GM18519 (cell line): ENCODE results near the gene ERCC8.
A peak's percentile ranks its signal among the peaks of the same experiment; 100 is the strongest.
"Not testable (repeated sequence)": the region's sequence is repeated elsewhere in the genome, so short reads cannot be mapped to it uniquely, and the experiment has no call there.

Experiments used
- ATAC-seq: cut with Tn5 transposase; IDR thresholded peaks from one replicate; pipeline ENCODE4 v1.9.1; 2021; ENCODE audit warnings: mild to moderate bottlenecking, moderate library complexity; ENCODE audit not compliant: unreplicated experiment, low FRiP score

ERCC8 gene

DNA sequence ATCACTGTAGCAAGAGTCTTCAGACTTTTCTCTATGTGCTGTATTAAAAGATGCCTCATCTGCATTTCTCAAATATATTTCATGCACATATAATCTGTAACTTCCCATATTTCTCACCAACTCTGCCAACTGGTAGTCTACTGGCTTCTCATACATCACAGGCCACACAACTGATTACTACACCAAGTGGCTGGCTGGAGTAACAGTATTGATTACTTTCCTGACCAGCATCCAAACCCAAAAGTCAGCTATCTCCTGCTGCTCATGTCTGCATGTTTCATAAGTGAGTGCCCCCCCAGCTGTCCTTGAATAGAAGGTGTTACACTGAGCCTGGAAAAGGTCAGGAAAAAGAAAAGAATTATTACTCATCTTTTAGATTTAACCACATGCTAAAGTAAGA, 17.4 kb downstream of the ERCC8 start:
- ATAC-seq: no peak

DNA sequence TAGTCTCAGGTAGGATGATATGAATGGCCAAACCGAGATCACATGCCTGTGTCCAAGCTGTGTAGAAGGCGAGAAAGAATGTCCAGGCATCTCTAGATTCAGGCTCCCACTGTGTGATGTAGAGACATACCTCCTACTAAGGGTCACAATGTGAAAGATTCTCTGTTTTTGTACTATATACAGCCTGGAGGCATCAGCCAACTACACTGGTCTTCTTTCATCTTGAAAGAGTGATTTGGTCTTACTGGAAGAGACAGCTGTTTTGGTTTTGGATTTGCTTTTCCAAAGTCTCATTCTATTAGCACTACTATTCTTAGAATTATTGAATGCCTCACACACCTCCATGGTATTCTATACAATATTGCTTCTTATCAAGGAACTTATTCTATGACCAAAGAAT, 26.4 kb downstream of the ERCC8 start:
- no peak for ATAC-seq

DNA sequence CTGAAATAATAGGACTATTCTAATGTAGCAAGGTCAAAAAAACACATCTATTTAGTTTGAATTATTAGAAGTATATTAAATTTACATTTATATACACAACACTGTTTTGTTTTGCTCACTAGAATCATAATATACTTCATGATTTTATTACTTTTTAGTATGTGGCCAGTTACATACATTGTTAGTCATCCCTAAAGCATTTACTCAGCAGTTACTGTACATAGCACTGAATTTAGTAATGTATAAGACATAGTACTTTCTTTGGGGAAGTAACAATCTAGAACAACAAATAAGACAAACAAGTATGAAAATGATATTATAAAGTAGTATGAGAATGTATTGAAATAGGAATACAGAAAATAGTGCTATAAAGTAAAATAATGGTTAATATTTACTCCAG, 28.2 kb downstream of the ERCC8 start:
- ATAC-seq: no peak

DNA sequence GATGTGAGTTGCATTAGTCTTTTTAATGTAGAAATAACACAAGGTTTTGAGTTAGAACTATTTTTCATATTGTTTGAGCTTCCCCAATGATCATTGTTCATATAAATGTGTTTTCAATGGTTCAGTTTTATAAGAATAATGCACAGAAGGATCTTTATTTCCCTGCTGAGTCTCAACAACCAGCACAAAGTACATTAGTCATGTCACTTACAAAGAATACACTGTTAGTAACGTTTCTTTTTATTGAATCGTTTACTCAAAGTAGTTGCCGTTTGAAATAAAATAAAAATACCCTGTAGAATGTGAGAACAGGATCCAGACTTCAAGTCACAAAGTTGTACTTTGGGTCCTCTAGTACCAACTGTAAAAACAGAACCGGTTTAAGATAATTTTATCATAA, 41.5 kb downstream of the ERCC8 start:
- no peak for ATAC-seq

DNA sequence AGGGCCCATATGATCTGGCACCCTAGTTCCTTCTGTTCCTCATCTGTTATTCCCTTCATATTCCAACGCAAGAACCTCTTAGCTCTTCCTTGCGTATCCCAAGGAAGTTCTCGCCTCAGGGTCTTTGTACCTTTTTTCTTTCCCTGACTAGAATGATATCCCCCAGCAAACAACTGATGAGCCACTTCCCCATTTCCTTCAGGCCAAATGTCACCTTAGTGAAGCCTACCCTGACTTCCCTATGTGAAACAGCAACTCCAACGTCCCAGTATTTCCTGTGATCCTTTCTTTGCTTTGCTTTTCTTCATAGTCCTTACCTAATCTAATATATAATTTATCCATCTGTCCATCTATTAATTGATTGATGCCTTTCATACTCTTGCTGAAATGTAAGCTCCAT, 47.9 kb downstream of the ERCC8 start:
- ATAC-seq: no peak

DNA sequence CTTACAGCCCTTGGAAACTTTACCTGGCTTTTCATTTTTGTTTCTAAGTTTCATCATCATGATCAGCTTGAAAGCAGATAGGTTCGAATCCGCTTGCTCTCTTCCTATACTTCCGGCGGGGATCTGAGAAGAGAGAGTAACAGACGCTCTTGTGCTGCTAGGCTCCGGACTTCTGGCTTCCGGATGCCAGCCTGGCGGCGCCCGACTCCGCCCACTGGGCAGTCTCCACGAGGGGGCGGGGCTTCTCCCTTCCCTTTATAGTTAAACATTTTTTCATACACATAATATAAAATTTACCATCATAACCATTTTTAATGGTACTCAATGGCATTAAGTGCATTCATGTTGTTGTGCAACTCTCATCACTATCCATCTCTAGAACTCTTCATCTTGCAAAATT, 51.3 kb downstream of the ERCC8 start:
- no peak for ATAC-seq

DNA sequence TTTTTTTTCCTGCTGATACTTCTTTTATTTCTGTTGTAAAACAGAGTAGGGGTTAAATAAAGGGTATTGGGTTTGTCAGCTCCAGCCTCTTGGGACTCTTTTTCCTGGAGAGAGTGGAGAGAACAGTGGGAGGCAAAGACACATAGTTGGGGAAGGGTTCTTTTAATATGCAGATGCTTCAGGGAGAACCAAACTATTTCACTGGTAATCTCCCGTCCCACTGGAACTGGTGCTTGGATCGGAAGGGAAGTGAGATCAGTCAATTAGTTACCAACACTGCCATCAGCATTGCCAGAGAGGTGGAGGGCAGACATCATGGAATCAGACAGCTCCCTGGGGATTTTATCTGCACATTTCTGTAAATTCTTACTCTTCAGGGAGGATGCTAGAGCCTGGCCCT, 53.2 kb downstream of the ERCC8 start:
- ATAC-seq: no peak

DNA sequence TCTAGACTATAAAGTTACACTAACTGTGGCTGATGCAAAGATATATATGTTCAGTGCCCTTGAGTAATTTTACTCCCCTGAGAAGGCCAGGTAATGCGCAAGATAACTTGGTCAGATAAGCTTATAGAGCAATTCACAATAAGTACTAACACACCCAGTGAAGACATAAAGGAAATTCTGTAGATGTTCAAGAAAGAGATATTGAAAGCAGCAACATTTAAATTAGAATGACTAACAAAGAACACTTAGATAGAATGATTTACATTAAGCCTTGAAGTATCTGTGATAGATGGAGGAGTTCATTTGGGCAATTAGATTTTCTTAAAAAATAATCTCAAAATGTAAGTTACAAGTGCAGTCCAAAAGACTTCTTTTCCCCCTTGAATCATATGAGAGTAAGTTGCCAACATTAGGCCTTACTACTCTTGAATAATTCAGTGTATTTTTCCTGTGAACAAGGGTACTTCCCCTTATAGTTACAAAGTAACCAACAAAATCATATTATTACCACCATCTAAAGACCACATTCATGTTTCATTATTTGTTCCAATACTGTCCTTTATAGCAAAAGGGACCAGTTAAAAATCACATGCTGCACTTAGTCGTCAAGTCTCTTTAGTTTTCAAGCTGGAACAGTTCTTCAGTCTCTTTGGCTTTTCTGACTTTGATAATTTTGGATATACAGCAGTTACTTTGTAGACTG, 56.4 kb downstream of the ERCC8 start:
- ATAC-seq: no peak

DNA sequence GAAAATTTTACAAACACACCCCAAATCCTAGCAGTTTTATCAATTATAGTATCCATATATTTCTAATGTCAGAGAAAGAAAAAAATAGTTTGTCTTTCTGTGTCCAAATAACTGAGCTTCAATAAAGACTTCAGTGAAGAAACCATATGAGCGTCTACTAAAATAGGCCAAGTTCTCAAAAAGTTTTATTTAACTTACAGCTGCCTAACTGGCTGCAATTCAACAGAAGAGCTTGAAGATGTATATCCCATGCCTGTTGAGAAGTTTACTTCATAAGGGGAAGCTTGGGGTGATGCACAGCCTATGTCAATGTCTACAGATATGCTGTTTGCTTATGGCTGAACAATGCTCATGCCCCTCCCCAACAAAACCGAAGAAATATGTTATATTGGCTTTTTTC, 57.1 kb downstream of the ERCC8 start:
- no peak for ATAC-seq

DNA sequence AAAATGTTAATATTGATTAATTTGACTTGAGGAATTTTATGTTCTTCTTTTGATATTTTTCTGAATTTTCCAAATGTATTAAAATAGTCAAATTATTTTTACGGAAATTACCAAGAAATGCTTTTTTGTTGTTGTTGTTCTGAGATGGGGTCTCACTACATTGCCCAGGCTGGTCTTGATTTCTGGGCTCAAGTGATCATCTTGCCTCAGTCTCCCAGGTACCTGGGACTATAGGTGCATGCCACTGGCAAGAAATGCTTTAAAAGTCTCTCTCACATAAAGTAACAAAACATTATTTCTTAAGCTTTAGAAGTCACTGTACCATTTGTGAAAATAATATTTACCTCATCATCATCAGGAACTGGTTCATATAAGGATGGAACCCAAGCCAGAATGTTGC, 57.8 kb downstream of the ERCC8 start:
- ATAC-seq: no peak

DNA sequence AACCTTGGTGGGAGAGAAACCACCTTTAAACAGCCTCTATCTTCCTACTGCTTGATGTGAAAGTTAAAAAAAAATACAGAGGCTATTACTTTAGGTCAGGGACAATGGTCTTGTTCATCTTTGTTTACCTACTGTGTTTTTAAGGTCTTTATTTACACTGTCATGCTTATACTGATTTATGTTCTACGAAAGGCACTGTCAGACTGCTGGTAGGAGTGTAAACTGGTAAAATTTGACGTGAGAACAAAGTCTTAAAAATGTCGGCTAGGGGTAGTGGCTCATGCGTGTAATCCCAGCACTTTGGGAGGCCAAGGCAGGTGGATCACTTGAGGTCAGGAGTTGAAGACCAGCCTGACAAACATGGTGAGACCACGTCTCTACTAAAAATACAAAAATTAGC, 58.7 kb downstream of the ERCC8 start:
- no peak for ATAC-seq

DNA sequence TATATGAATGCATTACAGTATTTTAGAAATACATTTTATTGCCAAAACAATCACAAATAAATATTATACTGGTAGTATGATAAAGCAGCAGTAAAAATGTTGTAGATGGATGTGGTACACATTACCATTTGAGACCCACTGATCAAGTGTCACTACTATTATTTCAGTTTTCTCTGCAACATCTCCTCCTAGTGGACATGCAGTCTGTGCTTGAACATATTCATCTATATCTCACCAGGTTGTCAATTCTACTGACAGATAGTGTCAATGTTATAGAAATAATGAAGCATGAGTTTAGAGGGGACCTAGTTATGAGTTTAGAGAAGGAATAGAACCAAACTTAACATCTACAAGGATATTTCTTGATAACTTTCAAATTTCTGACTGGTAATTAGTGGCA, 61.6 kb downstream of the ERCC8 start:
- ATAC-seq: no peak

DNA sequence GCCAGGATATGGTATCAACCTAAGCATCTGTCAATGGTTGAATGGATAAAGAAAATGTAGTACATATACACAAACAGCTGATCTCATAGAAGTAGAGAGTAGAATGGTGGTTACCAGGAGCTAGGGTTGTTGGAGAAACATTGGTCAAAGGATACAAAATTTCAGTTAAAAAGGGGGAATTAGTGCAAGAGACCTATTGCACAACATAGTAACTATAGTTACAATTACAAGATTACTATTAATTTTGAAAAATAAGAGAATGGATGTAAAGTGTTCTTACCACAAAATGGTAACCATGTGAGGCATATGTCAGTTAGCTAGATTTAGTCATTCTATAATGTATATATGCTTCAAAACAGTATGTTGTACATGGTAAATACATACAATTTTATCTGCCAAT, 72.0 kb downstream of the ERCC8 start:
- ATAC-seq: no peak

DNA sequence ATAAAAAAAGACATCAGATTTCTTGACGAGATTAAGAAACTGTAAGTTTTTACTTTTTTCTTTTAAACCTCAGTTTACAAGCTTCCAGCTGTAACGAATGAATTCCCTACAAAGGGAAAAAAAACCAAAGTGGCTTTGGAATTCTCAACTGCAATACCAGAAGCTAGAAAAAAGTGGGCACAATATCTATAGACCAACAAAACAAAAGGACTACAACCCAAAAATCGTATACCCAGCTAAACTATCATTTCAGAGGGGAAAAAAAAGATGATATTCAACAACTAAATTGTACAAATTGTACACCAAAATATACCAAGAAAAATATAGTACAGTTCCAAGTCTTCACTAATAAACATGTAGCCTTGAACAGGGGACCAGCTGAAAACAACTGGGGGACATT, 74.0 kb downstream of the ERCC8 start:
- no peak for ATAC-seq

DNA sequence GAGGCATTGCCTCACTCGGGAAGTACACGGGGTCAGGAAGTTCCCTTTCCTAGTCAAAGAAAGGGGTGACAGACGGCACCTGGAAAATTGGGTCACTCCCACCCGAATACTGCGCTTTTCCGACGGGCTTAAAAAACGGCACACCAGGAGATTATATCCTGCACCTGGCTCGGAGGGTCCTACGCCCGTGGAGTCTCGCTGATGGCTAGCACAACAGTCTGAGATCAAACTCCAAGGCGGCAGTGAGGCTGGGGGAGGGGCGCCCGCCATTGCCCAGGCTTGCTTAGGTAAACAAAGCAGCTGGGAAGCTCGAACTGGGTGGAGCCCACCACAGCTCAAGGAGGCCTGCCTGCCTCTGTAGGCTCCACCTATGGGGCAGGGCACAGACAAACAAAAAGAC, 84.3 kb downstream of the ERCC8 start:
- ATAC-seq: not testable (repeated sequence)

DNA sequence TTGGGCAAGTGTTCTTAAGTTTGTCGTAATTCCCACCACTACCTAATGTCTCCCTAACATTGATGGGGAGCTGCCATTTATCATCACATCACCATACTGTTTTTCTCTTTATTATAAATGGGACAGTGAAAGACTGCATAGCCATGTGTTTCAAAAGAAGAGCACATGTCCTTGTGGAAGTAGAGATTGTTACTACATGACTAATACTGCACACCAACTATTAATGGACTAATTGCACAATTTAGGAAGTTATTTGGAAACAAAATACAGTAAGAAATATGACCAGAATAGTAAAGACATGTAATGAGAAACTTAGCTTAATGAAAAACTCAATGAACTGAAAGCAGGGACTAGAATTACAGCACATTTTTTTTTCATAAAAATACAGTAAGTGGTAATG, 88.8 kb downstream of the ERCC8 start:
- no peak for ATAC-seq

DNA sequence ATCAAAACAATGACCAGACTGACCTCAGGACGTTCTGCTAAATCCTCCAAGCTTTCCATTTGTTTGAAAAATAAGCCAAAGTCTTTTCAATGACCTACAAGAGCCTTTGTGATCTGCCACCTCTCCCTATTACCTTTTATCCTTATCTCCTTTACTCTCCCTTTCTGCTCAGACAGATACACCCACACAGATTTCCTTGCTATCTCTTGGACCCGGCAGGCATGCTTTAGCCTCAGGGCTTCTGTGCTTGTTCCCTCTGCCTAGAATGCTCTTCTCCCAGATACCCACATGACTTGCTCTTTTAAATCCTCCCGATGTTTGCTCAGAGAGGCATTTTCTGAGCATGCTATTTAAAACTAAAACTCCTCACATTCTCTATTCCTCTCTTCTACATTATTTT, 91.9 kb downstream of the ERCC8 start:
- ATAC-seq: no peak

DNA sequence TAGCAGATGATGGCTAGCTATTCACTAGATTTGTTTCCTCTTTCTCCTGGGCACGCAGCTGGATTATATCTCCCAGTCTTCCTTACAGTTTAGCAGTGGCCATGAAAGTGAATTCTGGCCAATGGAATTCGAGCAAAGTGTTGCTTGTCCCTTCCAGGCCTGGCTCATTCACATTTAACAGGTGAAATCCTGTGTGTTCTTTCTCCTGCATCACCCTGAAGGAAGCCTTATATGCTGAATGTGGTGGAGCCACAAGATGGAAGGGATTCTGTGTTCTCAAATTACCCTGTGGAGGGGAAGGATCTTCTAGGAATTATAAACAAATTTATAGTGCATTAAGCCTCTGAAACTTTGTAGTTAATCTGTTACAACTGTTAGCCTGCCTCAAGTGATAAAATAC, 92.6 kb downstream of the ERCC8 start:
- no peak for ATAC-seq

DNA sequence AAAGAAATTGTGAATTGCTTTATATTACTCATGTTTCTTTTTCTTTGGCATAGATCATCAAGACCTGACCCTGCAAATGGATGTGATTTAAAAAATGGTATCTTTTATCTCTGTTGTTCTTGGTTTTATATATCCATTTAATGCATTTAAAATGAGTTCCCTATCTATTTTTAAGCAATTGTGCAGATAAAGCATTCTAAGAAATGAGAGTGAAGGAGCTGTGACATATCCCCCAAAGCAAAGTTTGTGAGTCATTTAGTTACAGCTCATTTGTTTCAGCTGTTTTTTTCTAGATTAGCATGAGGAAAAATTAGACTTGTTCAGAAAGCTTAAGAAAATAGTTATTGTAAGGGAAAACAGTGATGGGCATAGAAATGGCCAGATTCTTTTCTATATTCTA, 93.2 kb downstream of the ERCC8 start:
- ATAC-seq: no peak

DNA sequence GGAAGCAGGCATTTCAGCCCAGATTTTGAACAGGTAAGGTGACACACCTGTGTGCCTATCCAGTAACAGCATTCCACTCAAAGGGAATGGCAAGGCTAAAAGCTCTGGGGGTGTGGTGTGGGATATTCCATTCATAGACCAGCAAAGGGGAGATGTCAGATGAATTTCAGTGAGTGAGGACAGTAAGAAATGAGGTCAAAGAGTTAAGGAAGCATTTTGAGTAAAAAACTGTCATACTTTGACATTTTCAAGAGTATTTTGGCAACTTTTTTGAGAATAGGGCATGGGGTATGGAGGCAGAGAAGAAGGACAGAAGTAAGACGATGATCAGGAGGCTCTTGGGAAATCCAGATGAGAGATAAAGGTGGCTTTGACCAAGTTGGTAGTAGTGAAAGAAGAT, 98.6 kb downstream of the ERCC8 start:
- no peak for ATAC-seq

DNA sequence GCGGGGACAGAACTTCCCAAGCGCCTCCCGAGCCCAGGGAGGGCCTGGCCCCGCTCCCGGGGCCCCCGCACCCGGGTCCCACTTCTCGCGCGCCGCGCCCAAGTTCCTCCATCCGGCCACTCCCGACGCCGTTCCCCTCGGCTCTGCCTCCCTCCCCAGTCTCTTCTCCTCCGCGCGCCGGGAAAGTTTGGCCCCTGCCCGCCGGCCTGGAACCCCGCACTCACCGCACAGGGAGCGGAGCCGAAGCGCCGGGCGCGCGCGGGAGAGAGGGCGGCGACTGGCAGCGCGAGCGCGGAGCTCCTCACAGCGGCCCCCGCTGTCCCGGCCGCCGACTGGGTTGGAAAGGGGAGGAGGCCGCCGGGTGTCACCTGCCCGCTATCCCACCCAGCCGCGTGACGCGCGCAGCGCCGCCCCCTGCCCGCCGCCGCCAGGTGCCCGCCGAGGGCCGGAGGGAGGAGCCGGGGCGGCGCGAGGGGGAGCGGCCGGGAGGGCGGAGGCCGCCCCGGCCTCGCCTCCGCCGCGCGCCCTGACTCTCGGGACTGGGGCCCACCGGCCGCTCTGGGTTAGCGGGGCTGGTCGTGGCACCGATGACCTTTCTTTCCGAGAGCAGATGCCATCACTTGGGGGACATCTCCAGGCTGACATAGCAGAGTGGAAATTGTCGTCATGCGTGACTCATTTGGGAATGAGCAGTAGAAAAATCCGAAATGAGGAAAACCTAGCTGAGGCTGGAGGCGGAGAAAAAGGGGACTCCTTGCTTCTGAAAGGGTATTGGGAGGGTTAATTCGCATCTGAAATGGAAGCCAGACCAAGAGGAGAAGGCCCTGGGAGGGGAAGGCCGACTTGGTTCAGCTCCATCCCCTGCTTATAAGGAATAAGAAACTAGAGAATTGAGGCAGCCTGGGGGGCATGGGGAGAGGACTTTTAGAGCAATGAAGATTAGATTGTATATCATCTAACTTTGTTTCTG, 100.6 kb downstream of the ERCC8 start, which contains the start of gene ELOVL7:
Gene ELOVL7 (minus strand): TSS at position 334 of the 970 bp plus-strand sequence. CDS start 56,872 bp downstream, outside the sequence.
- ATAC-seq: peak; percentile 87
